CD4-positive, alpha-beta T cell (primary cell): ENCODE results near the gene ATP11A. TPM values are rescaled to one million over a fixed set of nuclear protein-coding genes. Genes with fewer than 3 reads are reported as not detected.

Source experiments
- ATAC-seq: fragments of 200-7000 bp; cut with Tn5 transposase; one replicate; pipeline ENCODE4 v1.10.0; 2022; ENCODE audit warnings: mild to moderate bottlenecking; ENCODE audit not compliant: poor library complexity
- CTCF ChIA-PET: fragments of 350-600 bp; sonication (Branson Sonifier 250); formaldehyde crosslinking; loops from one replicate; lab custom pipeline; 2021; ENCODE audit warnings: antibody characterized with exemption, inconsistent platforms; lab: Charles Lee
- POLR2A ChIA-PET: fragments of 350-600 bp; sonication (Branson Sonifier 250); formaldehyde crosslinking; loops from one replicate; lab custom pipeline; 2021; ENCODE audit warnings: antibody characterized with exemption, inconsistent platforms; lab: Charles Lee
- DNase-seq, 14 experiments: peaks; one replicate each; pipeline ENCODE4 v3.0.0-alpha.2; 2013 to 2020; ENCODE audit warnings: mixed read lengths in 2 of 14
- H3K27ac ChIP-seq, 2 donors: one replicate each; pipeline versions ENCODE4 v1.5.1 to v1.7.0; 2013; ENCODE audit warnings: low read length in 2 of 2, low read depth in 1 of 2, mild to moderate bottlenecking in 1 of 2
- H3K27me3 ChIP-seq, 2 experiments: 1 replicate in 1 of 2; 2 replicates in 1 of 2; pipeline versions ENCODE4 v1.6.1 to v1.7.0; 2013; ENCODE audit warnings: low read length in 2 of 2, control low read depth in 1 of 2, mild to moderate bottlenecking in 1 of 2, moderate library complexity in 1 of 2; ENCODE audit not compliant: insufficient read depth in 2 of 2, control insufficient read depth in 1 of 2
- H3K36me3 ChIP-seq: one replicate; pipeline ENCODE4 v1.6.1; 2013; ENCODE audit warnings: low read length, control low read depth; ENCODE audit not compliant: insufficient read depth
- H3K4me1 ChIP-seq: one replicate; pipeline ENCODE4 v1.6.1; 2013; ENCODE audit warnings: low read length, control low read depth; ENCODE audit not compliant: insufficient read depth
- H3K4me3 ChIP-seq: one replicate; pipeline ENCODE4 v1.5.1; 2013; ENCODE audit warnings: mild to moderate bottlenecking, low read length, moderate library complexity
- H3K9me3 ChIP-seq, 2 experiments: 1 replicate in 1 of 2; 2 replicates in 1 of 2; pipeline versions ENCODE4 v1.6.1 to v1.7.0; 2013; ENCODE audit warnings: low read length in 2 of 2, mild to moderate bottlenecking in 2 of 2, control low read depth in 1 of 2, moderate library complexity in 1 of 2; ENCODE audit not compliant: control insufficient read depth in 1 of 2, insufficient read depth in 1 of 2
- H3K27ac Mint-ChIP-seq: one replicate; pipeline ENCODE4 v1.8.0; 2020; ENCODE audit warnings: mixed read lengths
- H3K27me3 Mint-ChIP-seq: one replicate; pipeline ENCODE4 v1.8.0; 2021; ENCODE audit warnings: mixed read lengths
- H3K36me3 Mint-ChIP-seq: one replicate; pipeline ENCODE4 v1.8.0; 2021; ENCODE audit warnings: low read depth, mixed read lengths
- H3K4me1 Mint-ChIP-seq: one replicate; pipeline ENCODE4 v1.8.0; 2021; ENCODE audit warnings: low read depth, mixed read lengths
- H3K4me3 Mint-ChIP-seq: one replicate; pipeline ENCODE4 v1.8.0; 2020; ENCODE audit warnings: mild to moderate bottlenecking, mixed read lengths
- H3K9me3 Mint-ChIP-seq: one replicate; pipeline ENCODE4 v1.8.0; 2020; ENCODE audit warnings: mixed read lengths
- CTCF ChIP-seq: fragments of 200-600 bp; IDR thresholded peaks from one replicate; pipeline ENCODE4 v1.8.0; 2022; ENCODE audit warnings: antibody characterized with exemption, mild to moderate bottlenecking
- intact Hi-C, 2 experiments: fragments of 100-400 bp; cut with DNase I in 1 of 2; cut with micrococcal nuclease in 1 of 2; formaldehyde crosslinking; loops; one replicate each; pipeline versions ENCODE4 v1.15.1 to v1.9.0; 2023 to 2025; cut with DNase I, micrococcal nuclease
- total RNA-seq, 174 experiments: library from RNA in 2 of 174; stranded (reverse) in 2 of 174; gene quantifications; one replicate each; pipeline ENCODE4 v1.2.3 and lab custom pipeline; 2021 to 2026

ATP11A gene
- total RNA-seq, 2 experiments from 2014 or later, result 56.7 to 66.8 TPM

- Mint-ChIP-seq H3K4me3 (no peak overlapping the region), H3K27me3 (no peaks in the 10 kb centered on the region), H3K4me1 (no peaks in the 10 kb centered on the region), H3K9me3 (no peaks in the 10 kb centered on the region), H3K27ac (no peak overlapping the region), H3K36me3 (peaks cover 78% of the 10 kb centered on the region)
- TF ChIP-seq CTCF, result no peak
- peaks cover 64% of the 10 kb centered on the region for H3K36me3 ChIP-seq
- intact Hi-C loops, result no loop called here
- ATAC-seq (no peak), DNase-seq (no peak)
- H3K9me3 ChIP-seq, result no peaks in the 10 kb centered on the region
- no peak overlapping the region for H3K27ac ChIP-seq
- H3K4me1 ChIP-seq, result no peaks in the 10 kb centered on the region
- no peaks in the 10 kb centered on the region for H3K27me3 ChIP-seq
- ChIA-PET POLR2A (no interaction called here), CTCF (no interaction called here)
- no peak overlapping the region for H3K4me3 ChIP-seq
Observed at GRCh38 chr13:112837371-112838037, 147.7 kb downstream of the ATP11A start.

GRCh38 chr13:112838038-112838841 lies 148.4 kb downstream of the ATP11A start:
- POLR2A ChIA-PET, result no interaction called here
- Mint-ChIP-seq H3K36me3 (peaks cover 75% of the 10 kb centered on the region), H3K27ac (no peak overlapping the region), H3K4me1 (no peaks in the 10 kb centered on the region), H3K27me3 (no peaks in the 10 kb centered on the region), H3K4me3 (no peak overlapping the region), H3K9me3 (no peaks in the 10 kb centered on the region)
- Histone ChIP-seq H3K4me1 (no peaks in the 10 kb centered on the region), H3K27ac (no peak overlapping the region), H3K4me3 (no peak overlapping the region), H3K9me3 (no peaks in the 10 kb centered on the region), H3K36me3 (peaks cover 63% of the 10 kb centered on the region), H3K27me3 (no peaks in the 10 kb centered on the region)
- no peak for ATAC-seq
- peak in 1 of 14 experiments; percentile 11 for DNase-seq
- intact Hi-C loops, result no loop called here
- no peak for TF ChIP-seq CTCF
- CTCF ChIA-PET, result no interaction called here

GRCh38 chr13:112838842-112839117 lies 148.9 kb downstream of the ATP11A start:
- Mint-ChIP-seq H3K9me3 (no peaks in the 10 kb centered on the region), H3K4me3 (no peak overlapping the region), H3K4me1 (no peaks in the 10 kb centered on the region), H3K27me3 (no peaks in the 10 kb centered on the region), H3K36me3 (peaks cover 74% of the 10 kb centered on the region), H3K27ac (no peak overlapping the region)
- no peak for DNase-seq
- no peak for TF ChIP-seq CTCF
- ATAC-seq, result no peak
- Histone ChIP-seq H3K27me3 (no peaks in the 10 kb centered on the region), H3K4me3 (no peak overlapping the region), H3K36me3 (peaks cover 61% of the 10 kb centered on the region), H3K9me3 (no peaks in the 10 kb centered on the region), H3K4me1 (no peaks in the 10 kb centered on the region), H3K27ac (no peak overlapping the region)
- ChIA-PET POLR2A (no interaction called here), CTCF (no interaction called here)
- intact Hi-C loops, result no loop called here
